A673 (cell line): ENCODE results near the gene TNRC6C. TPM values are rescaled to one million over a fixed set of nuclear protein-coding genes. Genes with fewer than 3 reads are reported as not detected.

Experiments used
- BruUV-seq: library from RNA; stranded (reverse); fragments of 400-500 nt; replicated peaks from 2 replicates; lab custom pipeline; 2021; lab: Mats Ljungman, UMichigan
- CTCF ChIA-PET: fragments of 300-600 bp; sonication (Branson Sonifier 250); formaldehyde crosslinking; loops from one replicate; lab custom pipeline; 2022; ENCODE audit warnings: antibody characterized with exemption; lab: Charles Lee
- POLR2A ChIA-PET: fragments of 300-600 bp; sonication (Branson Sonifier 250); formaldehyde crosslinking; loops from one replicate; lab custom pipeline; 2022; ENCODE audit warnings: antibody characterized with exemption; ENCODE audit not compliant: low non-redundant PET; lab: Charles Lee
- DNase-seq: peaks from one replicate; pipeline ENCODE4 v3.0.0-alpha.2; 2015; ENCODE audit warnings: low spot score
- H3K27ac ChIP-seq: fragments of 200-600 bp; sonication (generic); 2 replicates; pipeline ENCODE4 v1.5.1; 2016; ENCODE audit warnings: mixed run types, low read depth, mild to moderate bottlenecking, mixed read lengths, antibody characterized with exemption, low read length; ENCODE audit not compliant: poor library complexity, severe bottlenecking
- H3K27me3 ChIP-seq: fragments of 200-600 bp; sonication (generic); replicated peaks from 2 replicates; pipeline ENCODE4 v1.6.1; 2017; ENCODE audit warnings: mixed run types, low read depth, mild to moderate bottlenecking, mixed read lengths, antibody characterized with exemption, low read length; ENCODE audit not compliant: insufficient read depth, poor library complexity
- H3K36me3 ChIP-seq: fragments of 200-600 bp; sonication (generic); 2 replicates; pipeline ENCODE4 v1.6.1; 2016; ENCODE audit warnings: mixed run types, mild to moderate bottlenecking, mixed read lengths, antibody characterized with exemption, low read length; ENCODE audit not compliant: insufficient read depth, poor library complexity, severe bottlenecking
- H3K4me1 ChIP-seq: fragments of 200-600 bp; sonication (generic); 2 replicates; pipeline ENCODE4 v1.6.1; 2017; ENCODE audit warnings: mixed run types, mild to moderate bottlenecking, mixed read lengths, antibody characterized with exemption, low read length; ENCODE audit not compliant: insufficient read depth, poor library complexity, severe bottlenecking
- H3K4me3 ChIP-seq: fragments of 200-600 bp; sonication (generic); 2 replicates; pipeline ENCODE4 v1.5.1; 2016; ENCODE audit warnings: low read depth, mixed run types, mild to moderate bottlenecking, mixed read lengths, low read length; ENCODE audit not compliant: poor library complexity, severe bottlenecking
- H3K9me3 ChIP-seq: fragments of 200-600 bp; sonication (generic); 2 replicates; pipeline ENCODE4 v1.6.1; 2016; ENCODE audit warnings: mixed run types, low read depth, mild to moderate bottlenecking, mixed read lengths, antibody characterized with exemption, low read length; ENCODE audit not compliant: poor library complexity, severe bottlenecking
- EZH2 ChIP-seq: fragments of 200-600 bp; sonication (generic); IDR thresholded peaks from 2 replicates; pipeline ENCODE4 v1.6.1; 2017; ENCODE audit warnings: borderline replicate concordance, low read depth, mild to moderate bottlenecking, mixed read lengths, antibody characterized with exemption, low read length; ENCODE audit not compliant: poor library complexity, severe bottlenecking
- intact Hi-C: fragments of 100-400 bp; cut with micrococcal nuclease; formaldehyde crosslinking; loops from one replicate; pipeline ENCODE4 v1.10.0; 2022; ENCODE audit not compliant: unreplicated experiment
- total RNA-seq: library from RNA; stranded (reverse); gene quantifications from 2 replicates; pipeline ENCODE4 v1.2.3, GENCODE V29; 2021
- TF ChIP-seq, protein P1 (sequence below): fragments of 300-800, 200-600 bp; sonication (generic); conservative IDR thresholded peaks from 2 replicates; pipeline ENCODE4 v1.5.1; 2017; ENCODE audit warnings: low read depth, mild to moderate bottlenecking, antibody characterized with exemption, low read length, moderate library complexity, mixed read lengths

TNRC6C gene
- total RNA-seq, 1 experiment from 2014 or later, result 26.7 TPM

- TF ChIP-seq, protein P1, sequence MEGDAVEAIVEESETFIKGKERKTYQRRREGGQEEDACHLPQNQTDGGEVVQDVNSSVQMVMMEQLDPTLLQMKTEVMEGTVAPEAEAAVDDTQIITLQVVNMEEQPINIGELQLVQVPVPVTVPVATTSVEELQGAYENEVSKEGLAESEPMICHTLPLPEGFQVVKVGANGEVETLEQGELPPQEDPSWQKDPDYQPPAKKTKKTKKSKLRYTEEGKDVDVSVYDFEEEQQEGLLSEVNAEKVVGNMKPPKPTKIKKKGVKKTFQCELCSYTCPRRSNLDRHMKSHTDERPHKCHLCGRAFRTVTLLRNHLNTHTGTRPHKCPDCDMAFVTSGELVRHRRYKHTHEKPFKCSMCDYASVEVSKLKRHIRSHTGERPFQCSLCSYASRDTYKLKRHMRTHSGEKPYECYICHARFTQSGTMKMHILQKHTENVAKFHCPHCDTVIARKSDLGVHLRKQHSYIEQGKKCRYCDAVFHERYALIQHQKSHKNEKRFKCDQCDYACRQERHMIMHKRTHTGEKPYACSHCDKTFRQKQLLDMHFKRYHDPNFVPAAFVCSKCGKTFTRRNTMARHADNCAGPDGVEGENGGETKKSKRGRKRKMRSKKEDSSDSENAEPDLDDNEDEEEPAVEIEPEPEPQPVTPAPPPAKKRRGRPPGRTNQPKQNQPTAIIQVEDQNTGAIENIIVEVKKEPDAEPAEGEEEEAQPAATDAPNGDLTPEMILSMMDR, result no peak
- TF ChIP-seq EZH2, result no peak
- no peak for DNase-seq
- no TSS peak for BruUV-seq
- ChIA-PET POLR2A (no interaction called here), CTCF (no interaction called here)
- H3K36me3 ChIP-seq, result no peaks in the 10 kb centered on the region
- no peaks in the 10 kb centered on the region for H3K9me3 ChIP-seq
- H3K27ac ChIP-seq, result no peak overlapping the region
- intact Hi-C loops, result no loop called here
- H3K4me3 ChIP-seq, result no peak overlapping the region
- H3K4me1 ChIP-seq, result peaks cover 22% of the 10 kb centered on the region
- H3K27me3 ChIP-seq, result no peaks in the 10 kb centered on the region
Measured at GRCh38 chr17:77926981-77927380, 31.5 kb upstream of the TNRC6C start.

- Histone ChIP-seq H3K36me3 (no peaks in the 10 kb centered on the region), H3K4me1 (peaks cover 19% of the 10 kb centered on the region), H3K4me3 (no peak overlapping the region), H3K27me3 (no peaks in the 10 kb centered on the region), H3K27ac (no peak overlapping the region), H3K9me3 (no peaks in the 10 kb centered on the region)
- TF ChIP-seq EZH2, result no peak
- TF ChIP-seq, protein P1, result no peak
- intact Hi-C loops, result no loop called here
- BruUV-seq, result no TSS peak
- no peak for DNase-seq
- POLR2A ChIA-PET, result no interaction called here
- CTCF ChIA-PET, result no interaction called here
Measured at GRCh38 chr17:77927777-77928518, 30.6 kb upstream of the TNRC6C start.

DNA sequence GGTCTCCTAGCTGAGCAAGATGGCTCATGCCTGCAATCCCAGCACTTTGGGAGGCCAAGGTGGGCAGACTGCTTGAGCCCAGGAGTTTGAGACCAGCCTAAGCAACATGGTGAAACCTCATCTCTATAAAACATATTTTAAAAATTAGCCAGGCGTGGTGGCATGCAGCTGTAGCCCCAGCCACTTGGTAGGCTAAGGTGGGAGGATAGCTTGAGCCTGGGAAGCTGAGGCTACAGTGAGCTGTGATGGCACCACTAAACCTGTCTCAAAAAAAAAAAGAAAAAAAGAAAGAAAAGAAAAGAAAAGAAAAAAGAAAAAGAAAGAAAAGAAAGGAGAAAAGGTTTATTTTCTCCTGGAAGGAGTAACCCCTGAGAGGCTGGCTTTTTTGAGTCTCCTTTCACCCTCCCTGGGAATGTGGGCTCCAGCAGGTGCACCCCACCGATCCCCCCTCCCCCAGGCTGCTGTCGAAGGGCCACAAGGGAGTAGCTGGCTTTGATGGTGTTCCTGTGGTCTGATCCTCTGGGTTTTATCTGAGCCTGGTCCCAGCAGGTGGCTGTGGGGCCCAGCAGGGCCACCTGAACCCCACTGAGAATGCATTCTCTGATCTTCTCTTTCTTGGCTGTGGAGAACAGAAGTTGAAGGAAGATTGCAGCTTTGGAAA, 29.9 kb upstream of the TNRC6C start:
- Histone ChIP-seq H3K9me3 (no peaks in the 10 kb centered on the region), H3K4me3 (no peak overlapping the region), H3K4me1 (peaks cover 16% of the 10 kb centered on the region), H3K36me3 (no peaks in the 10 kb centered on the region), H3K27ac (no peak overlapping the region), H3K27me3 (no peaks in the 10 kb centered on the region)
- ChIA-PET CTCF (no interaction called here), POLR2A (no interaction called here)
- no peak for DNase-seq
- TF ChIP-seq EZH2, result no peak
- TF ChIP-seq, protein P1, result no peak
- intact Hi-C loops, result no loop called here
- no TSS peak for BruUV-seq
